Testis (tissue), 3 donors: ENCODE results near the gene GTPBP1. TPM values are rescaled to one million over a fixed set of nuclear protein-coding genes. Genes with fewer than 3 reads are reported as not detected.

Source experiments
- DNase-seq: peaks from one replicate; pipeline ENCODE4 v3.0.0-alpha.2; 2019
- H3K27ac ChIP-seq, 2 donors: fragments of 200-600 bp; sonication (generic); one replicate each; pipeline ENCODE4 v1.5.1; 2019
- H3K27me3 ChIP-seq: fragments of 200-600 bp; sonication (generic); one replicate; pipeline ENCODE4 v1.5.1; 2019
- H3K36me3 ChIP-seq: fragments of 200-600 bp; sonication (generic); one replicate; pipeline ENCODE4 v1.5.1; 2017; ENCODE audit warnings: low read depth; ENCODE audit errors: missing control alignments
- H3K4me1 ChIP-seq: fragments of 200-600 bp; sonication (generic); one replicate; pipeline ENCODE4 v1.5.1; 2019
- H3K4me3 ChIP-seq, 2 donors: fragments of 200-600 bp; sonication (generic); one replicate each; pipeline ENCODE4 v1.5.1; 2017 to 2019
- H3K9me3 ChIP-seq: fragments of 200-600 bp; sonication (generic); one replicate; pipeline ENCODE4 v1.5.1; 2017
- CTCF ChIP-seq, 3 experiments: fragments of 450-650 bp in 2 of 3; fragments of 200-600 bp in 1 of 3; sonication (generic) in 1 of 3; IDR thresholded peaks; one replicate each; pipeline ENCODE4 v1.5.1; 2016 to 2019; ENCODE audit warnings: antibody characterized with exemption in 3 of 3, mild to moderate bottlenecking in 2 of 3, moderate library complexity in 1 of 3
- POLR2A ChIP-seq: fragments of 450-650 bp; IDR thresholded peaks from one replicate; pipeline ENCODE4 v1.6.1; 2017; ENCODE audit warnings: antibody characterized with exemption, mild to moderate bottlenecking, moderate library complexity
- WGBS, 2 donors: methylation state at CpG; one replicate each; pipeline ENCODE4 v1.1.5; 2018; 5-methylcytosine and 5-hydroxymethylcytosine counted together
- intact Hi-C: fragments of 100-400 bp; cut with DNase I; formaldehyde crosslinking; loops from one replicate; pipeline ENCODE4 v1.15.1; 2023; ENCODE audit warnings: low total_unique reads
- polyA plus RNA-seq: library from polyadenylated mRNA; stranded (reverse); fragments of 350-450 nt; fragmentation: Illumina TruSeq; extraction: RNeasy Lipid Tissue Mini Kit (QIAGEN cat#74804); gene quantifications from one replicate; pipeline ENCODE4 v1.2.3, GENCODE V29; 2014; ENCODE audit warnings: low read depth, low replicate concordance; ENCODE audit not compliant: insufficient read depth
- total RNA-seq, 2 donors: library from RNA; depleted of rRNA; stranded (reverse); fragments of >200 nt; gene quantifications; one replicate each; pipeline ENCODE4 v1.2.3, GENCODE V29; 2016

GTPBP1 gene
- total and polyA plus RNA-seq, 3 donors from 2014 or later = 53.1 to 89.8 (median 81.5) TPM

DNA sequence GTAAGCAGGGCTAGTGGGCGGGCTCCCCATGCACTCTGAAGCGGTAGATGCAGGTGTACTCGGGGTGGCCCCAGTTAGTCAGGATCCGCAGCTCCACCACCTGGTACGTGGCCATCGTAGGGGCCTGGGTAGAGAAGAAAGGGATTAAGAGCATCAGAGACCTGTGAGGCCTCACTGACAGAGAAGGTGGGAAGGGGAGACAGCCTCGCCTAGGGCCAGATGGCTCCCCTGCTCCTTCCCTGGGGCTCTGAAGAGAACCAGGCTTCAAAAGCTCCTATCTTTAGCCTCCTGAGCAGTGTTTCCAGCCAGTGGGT is 30.5 kb downstream of the GTPBP1 start:
- no peak for DNase-seq
- H3K27me3 ChIP-seq = no peaks in the 10 kb centered on the region
- peaks cover 4% of the 10 kb centered on the region for H3K4me1 ChIP-seq
- intact Hi-C loops = no loop called here
- no peaks in the 10 kb centered on the region for H3K36me3 ChIP-seq
- H3K4me3 ChIP-seq = no peak overlapping the region
- H3K9me3 ChIP-seq = no peaks in the 10 kb centered on the region
- WGBS, 2 donors = 86 to 90% methylated on average over 7 of the region's 7 CpGs
- H3K27ac ChIP-seq = no peak overlapping the region
- TF ChIP-seq POLR2A (no peak), CTCF (IDR thresholded peaks at IDR 0.05) (no peak)

GRCh38 chr22:38737302-38738060 is 31.7 kb downstream of the GTPBP1 start:
- intact Hi-C loops = no loop called here
- Histone ChIP-seq H3K9me3 (no peaks in the 10 kb centered on the region), H3K36me3 (no peaks in the 10 kb centered on the region), H3K27ac (no peak overlapping the region), H3K27me3 (no peaks in the 10 kb centered on the region), H3K4me3 (no peak overlapping the region), H3K4me1 (peaks cover 4% of the 10 kb centered on the region)
- no peak for DNase-seq
- 85 to 86% methylated on average over 21 of the region's 21 CpGs for WGBS, 2 donors
- no peak for TF ChIP-seq CTCF (IDR thresholded peaks at IDR 0.05)
- no peak for TF ChIP-seq POLR2A

DNA sequence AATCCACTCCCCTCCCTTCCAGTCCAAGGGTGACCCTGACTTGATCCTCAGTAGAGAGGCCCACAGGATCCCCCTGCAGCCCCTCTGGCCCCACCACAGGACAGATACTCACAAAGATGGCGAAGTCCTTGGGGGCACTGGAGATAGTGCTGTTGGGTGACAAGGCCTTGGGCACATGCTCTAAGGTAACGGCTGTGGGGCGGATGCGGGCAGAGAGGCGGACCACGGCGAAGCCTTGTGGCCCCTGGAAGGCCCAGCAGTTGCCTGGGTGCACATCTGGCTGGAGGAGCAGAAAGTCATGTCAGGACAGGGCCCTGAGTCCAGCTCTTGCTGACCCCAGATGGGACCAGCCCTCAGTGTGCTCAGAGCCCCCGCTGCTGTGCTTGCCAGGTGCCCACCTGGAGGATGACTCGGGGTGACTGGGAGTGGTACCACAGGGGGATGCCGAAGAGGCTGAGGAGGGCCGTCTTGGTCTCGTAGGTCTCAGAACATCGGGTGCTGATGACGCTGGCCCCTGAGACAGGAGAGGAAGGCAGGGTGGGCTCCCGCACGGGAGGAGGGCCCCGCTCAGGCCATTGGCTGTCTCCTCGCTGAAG is 32.8 kb downstream of the GTPBP1 start:
- H3K27ac ChIP-seq = no peak overlapping the region

DNA sequence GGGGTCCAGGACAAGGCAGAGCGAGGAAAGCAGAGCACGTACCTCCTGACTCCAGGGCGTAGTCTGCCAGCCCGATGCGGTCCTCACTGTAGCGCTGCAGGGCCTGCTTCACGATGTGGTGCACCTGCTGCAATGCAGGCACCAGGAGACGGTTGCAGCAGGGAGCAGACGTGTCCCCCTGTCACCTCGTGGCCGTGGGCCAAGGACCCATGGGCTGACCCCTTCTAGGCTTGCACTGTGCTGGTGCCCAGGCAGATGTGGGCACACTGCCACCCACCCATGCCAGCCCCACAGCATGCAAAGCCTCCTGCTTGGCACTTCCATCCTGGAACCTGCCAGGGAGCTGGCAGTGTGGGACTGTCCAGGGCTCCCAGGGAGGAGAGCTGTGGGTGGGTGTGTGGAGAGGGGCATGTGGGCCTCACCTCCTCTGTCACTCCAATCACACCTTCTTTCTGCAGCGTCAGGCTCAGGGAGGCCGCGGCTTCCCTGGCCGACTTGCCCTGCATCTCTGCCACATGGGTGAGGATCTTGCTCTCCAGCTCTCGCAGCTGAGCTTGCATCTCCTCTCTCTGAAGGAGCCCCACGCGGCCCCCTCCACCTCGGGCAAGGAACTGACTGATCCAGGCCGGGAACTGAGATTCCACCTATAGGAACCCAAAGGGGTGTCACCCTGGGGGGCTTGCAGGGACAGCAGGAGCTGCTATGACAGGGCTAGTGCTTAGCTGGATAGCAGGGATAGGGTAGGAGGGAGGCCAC is 33.7 kb downstream of the GTPBP1 start:
- 90% methylated on average over 18 of the region's 20 CpGs; no CpG with 5 or more reads in 1 of the 2 donors for WGBS, 2 donors
- no peak for DNase-seq
- intact Hi-C loops = no loop called here
- TF ChIP-seq POLR2A (no peak), CTCF (IDR thresholded peaks at IDR 0.05) (no peak)
- H3K4me1 ChIP-seq = no peaks in the 10 kb centered on the region
- H3K4me3 ChIP-seq = no peak overlapping the region
- H3K27ac ChIP-seq = no peak overlapping the region
- H3K9me3 ChIP-seq = no peaks in the 10 kb centered on the region
- no peaks in the 10 kb centered on the region for H3K27me3 ChIP-seq
- H3K36me3 ChIP-seq = no peaks in the 10 kb centered on the region

More for the DNA sequence above, 32.8 kb downstream of the GTPBP1 start:
- Histone ChIP-seq H3K9me3 (no peaks in the 10 kb centered on the region), H3K4me1 (no peaks in the 10 kb centered on the region), H3K36me3 (no peaks in the 10 kb centered on the region), H3K27me3 (no peaks in the 10 kb centered on the region), H3K4me3 (no peak overlapping the region)
- 92 to 98% methylated on average over 13 to 18 of the region's 18 CpGs for WGBS, 2 donors
- DNase-seq = no peak
- intact Hi-C loops = no loop called here
- no peak for TF ChIP-seq POLR2A
- TF ChIP-seq CTCF (IDR thresholded peaks at IDR 0.05) = no peak
